GM10248 (cell line): ENCODE data around the gene MAMLD1.

ENCODE experiments used
- CTCF ChIA-PET: fragments of 300-600 bp; sonication (Branson Sonifier 250); formaldehyde crosslinking; extraction: SDS; loops from one replicate; lab custom pipeline; 2021; ENCODE audit warnings: antibody characterized with exemption; lab: Yijun Ruan, JAX
- POLR2A ChIA-PET: fragments of 350-650 bp; sonication (Branson Sonifier 250); formaldehyde crosslinking; extraction: SDS; loops from one replicate; lab custom pipeline; 2020; ENCODE audit warnings: antibody characterized with exemption; lab: Yijun Ruan, JAX
- DNase-seq: peaks from one replicate; pipeline ENCODE4 v3.0.0; 2012; ENCODE audit errors: extremely low spot score
- TF ChIP-seq, protein P1 (sequence below): IDR thresholded peaks from 2 replicates; pipeline ENCODE4 v1.5.1; 2012; ENCODE audit warnings: mild to moderate bottlenecking, low read depth; ENCODE audit errors: extremely low read depth, missing control alignments, control extremely low read depth

MAMLD1 gene

DNA sequence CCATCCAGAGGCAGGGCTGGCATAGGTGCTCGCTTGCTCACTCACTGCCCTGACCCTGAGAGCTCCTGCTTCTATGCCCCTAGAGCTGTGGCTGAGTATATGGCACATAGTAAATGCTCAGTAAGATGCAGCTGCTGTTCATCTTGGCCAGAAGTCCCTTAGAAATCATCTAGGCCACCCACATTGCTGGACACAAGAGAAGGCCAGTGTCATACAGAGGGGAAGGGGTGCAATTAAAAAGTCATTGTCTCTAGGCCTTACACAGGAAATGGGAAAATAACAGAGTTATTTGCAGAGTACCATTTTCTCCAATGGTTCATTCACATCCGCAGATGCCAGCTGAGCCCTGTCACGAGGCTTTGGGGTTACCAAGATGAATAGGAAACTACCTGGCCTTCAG, 88.8 kb downstream of the MAMLD1 start:
- no peak for DNase-seq
- ChIA-PET CTCF (no interaction called here), POLR2A (no interaction called here)
- TF ChIP-seq, protein P1, sequence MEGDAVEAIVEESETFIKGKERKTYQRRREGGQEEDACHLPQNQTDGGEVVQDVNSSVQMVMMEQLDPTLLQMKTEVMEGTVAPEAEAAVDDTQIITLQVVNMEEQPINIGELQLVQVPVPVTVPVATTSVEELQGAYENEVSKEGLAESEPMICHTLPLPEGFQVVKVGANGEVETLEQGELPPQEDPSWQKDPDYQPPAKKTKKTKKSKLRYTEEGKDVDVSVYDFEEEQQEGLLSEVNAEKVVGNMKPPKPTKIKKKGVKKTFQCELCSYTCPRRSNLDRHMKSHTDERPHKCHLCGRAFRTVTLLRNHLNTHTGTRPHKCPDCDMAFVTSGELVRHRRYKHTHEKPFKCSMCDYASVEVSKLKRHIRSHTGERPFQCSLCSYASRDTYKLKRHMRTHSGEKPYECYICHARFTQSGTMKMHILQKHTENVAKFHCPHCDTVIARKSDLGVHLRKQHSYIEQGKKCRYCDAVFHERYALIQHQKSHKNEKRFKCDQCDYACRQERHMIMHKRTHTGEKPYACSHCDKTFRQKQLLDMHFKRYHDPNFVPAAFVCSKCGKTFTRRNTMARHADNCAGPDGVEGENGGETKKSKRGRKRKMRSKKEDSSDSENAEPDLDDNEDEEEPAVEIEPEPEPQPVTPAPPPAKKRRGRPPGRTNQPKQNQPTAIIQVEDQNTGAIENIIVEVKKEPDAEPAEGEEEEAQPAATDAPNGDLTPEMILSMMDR = no peak

DNA sequence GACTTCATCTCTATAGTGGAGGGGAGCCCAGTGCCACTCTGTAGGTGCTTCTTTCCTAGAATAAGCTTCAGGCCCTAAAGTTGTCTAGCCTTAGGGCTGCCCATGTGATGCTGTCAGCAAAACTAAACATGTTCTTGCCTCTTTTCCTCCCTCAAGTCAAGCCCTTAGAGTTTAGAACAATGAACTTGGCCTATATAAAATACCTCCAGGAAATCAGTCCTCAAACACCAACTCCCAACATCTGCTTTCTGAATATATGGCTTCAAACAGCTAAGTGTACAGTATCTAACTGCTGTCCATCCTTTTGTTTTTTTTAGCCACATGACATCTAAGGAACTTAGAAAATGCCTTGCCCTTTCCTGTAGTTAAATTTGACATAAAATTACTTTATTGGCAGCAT, 91.0 kb downstream of the MAMLD1 start:
- POLR2A ChIA-PET = no interaction called here
- CTCF ChIA-PET = no interaction called here

DNA sequence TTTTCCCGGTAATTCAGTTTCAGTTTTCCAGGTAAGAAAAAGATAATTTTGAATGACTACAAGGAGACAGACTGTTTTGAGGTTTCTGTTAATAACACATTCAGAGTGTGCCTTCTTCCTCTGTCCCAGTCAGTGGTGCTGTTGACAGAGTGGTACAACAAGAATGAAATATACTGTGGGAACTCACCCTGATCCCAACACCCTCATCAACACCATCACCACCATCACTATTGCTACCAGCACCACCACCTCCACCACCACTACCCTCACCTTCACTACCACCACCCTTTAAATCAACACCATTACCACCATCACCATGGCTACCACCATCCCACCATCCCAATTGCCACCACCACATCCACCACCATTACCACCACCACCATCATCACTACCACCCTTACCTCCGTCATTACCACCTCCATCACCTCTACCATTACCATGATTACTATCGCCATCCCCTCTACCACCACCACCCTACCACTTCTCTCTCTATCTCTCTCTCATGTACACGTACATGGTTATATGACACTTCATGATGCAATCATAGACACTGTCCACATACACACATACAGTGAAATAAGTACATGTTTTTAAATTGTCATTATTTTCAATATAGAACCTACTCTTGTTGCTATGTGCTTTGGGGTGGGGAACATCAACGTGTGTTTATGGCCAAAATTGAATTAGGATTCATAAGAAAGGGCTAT, 91.5 kb downstream of the MAMLD1 start:
- TF ChIP-seq, protein P1 = no peak
- ChIA-PET CTCF (no interaction called here), POLR2A (no interaction called here)
- peak; percentile 0 for DNase-seq

More for the DNA sequence above, 91.0 kb downstream of the MAMLD1 start:
- DNase-seq = no peak
- TF ChIP-seq, protein P1 = no peak

DNA sequence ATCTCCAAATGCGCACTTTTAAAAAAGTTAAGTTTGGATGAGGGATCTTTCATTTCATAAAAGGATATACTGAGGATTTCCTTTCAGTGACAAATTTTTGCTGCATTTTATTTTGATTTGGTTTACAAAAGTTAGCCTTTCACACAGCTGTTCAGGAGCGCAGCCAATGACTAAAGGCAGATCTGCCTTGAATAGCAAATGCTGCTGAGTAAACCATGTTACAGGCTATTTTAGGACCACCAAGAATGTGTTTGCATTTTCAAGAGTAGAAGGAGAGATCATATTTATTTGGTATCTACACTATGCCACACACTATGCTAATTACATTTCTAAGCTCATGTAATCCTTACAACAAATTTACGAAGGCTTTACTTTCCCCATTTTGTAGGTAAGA, 92.1 kb downstream of the MAMLD1 start:
- POLR2A ChIA-PET = no interaction called here
- no peak for DNase-seq
- CTCF ChIA-PET = interaction anchor here (1.1 kb wide), 1 partner anchor 9 kb away, joined by 3 read pairs; no protein-coding TSS in a partner anchor
- TF ChIP-seq, protein P1 = no peak

DNA sequence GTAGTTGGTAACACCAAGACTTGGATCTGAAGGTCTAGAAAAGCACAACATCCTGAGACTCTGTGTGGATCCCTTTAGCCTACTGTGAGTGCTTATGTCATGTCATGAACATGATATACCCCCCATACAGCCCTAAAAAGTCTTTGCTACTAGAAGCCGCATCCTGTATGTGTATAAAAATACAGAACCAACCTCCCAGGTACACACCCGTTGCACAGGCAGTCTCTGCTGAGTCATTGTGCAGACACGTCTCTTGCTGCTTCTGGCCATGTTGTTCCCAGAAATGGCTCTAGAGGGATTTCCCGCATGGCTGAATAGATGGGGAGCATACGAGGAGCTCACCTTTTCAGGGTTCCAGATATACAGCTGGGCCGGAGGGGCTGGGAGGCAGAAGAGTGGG, 93.3 kb downstream of the MAMLD1 start:
- DNase-seq = no peak
- CTCF ChIA-PET = interaction anchor here (1.1 kb wide), 1 partner anchor 10 kb away, joined by 3 read pairs; no protein-coding TSS in a partner anchor
- TF ChIP-seq, protein P1 = no peak
- POLR2A ChIA-PET = no interaction called here

DNA sequence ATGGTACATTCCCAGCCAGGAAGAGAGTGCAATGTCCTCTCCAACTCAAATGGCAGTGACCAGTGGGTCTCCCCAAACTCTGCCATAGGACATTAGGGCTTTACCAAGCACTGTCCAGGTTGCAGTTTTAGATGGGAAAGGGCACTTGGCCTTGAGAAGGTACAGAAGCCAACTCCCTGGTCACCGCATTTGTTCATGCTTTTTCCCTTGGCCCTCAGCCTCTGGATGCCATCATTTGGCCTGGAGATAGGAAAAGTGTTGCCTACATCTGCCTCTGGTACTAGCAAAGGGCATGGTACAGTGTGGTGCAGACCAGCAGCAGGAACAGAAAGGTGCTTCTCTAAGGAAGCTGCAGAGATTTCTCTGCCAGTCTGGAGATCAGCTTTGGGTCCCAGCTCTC, 93.8 kb downstream of the MAMLD1 start:
- CTCF ChIA-PET = no interaction called here
- DNase-seq = no peak
- TF ChIP-seq, protein P1 = no peak
- POLR2A ChIA-PET = no interaction called here
